T-helper 1 cell treated with Interleukin-12 subunit alpha and Interleukin-12 subunit beta and Interleukin-4 antibody, amounts not matched to agents 30 ng/mL and 1 ng/mL, for 36 hours (primary cell): ENCODE data around the gene SKIL. TPM values are rescaled to one million over a fixed set of nuclear protein-coding genes. Genes with fewer than 3 reads are reported as not detected.

Source experiments
- intact Hi-C: fragments of 100-400 bp; cut with micrococcal nuclease; formaldehyde crosslinking; loops from one replicate; pipeline ENCODE4 v1.15.1; 2024
- total RNA-seq: library from RNA; stranded (reverse); gene quantifications from 2 replicates; pipeline ENCODE4 v1.2.3, GENCODE V29; 2022

SKIL gene
- total RNA-seq, 1 donor from 2014 or later = 30.5 TPM

GRCh38 chr3:170350515-170351413 is 6.8 kb upstream of the SKIL start:
- intact Hi-C loops = loop anchor here (10.0 kb wide), 2 partner anchors 686 to 1104 kb away; partner anchors contain the start of gene MECOM

DNA sequence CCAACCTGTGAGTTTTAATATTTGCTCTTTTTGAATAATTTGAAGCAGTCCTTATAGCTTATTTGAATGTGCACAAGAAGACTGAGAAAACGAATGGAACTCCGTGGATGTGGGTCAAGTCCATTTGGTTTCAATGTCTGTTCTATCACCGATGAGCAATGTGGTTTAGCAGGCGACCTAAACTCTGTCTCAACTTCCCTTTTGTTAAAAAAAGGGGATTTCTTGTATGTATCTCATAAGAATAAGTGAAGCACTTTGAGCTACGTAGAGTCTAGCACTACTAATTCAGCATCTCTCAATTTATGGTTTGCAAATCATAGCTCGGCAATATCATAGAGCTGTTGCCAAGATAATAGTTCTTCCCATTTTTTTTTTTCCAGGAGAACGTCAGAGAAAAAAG is 4.6 kb upstream of the SKIL start:
- intact Hi-C loops = loop anchor here (10.0 kb wide), 2 partner anchors 688 to 1102 kb away; partner anchors contain the start of gene MECOM

DNA sequence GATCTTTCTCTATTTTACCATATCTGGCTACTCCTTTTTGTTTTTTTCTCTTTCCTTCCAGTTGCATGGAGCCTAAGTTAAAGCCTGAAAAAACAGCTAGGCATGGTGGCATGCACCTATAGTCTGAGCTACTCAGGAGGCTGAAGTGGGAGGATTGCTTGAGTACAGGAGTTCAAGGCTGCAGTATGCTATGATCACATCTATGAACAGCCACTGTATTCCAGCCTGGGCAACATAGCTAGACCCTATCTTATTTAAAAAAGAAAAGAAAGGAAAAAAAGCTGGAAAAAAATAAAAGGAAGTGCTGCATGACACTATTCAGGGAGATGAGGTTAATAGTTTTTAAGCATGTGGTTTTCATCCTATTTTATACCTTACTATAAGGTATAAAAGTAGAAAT is 4.0 kb upstream of the SKIL start:
- intact Hi-C loops = loop anchor here (10.0 kb wide), 2 partner anchors 689 to 1101 kb away; partner anchors contain the start of gene MECOM

GRCh38 chr3:170354760-170355159 is 2.8 kb upstream of the SKIL start:
- intact Hi-C loops = loop anchor here (5.0 to 10.0 kb wide), 3 partner anchors 690 to 1213 kb away; partner anchors contain the start of gene MECOM

DNA sequence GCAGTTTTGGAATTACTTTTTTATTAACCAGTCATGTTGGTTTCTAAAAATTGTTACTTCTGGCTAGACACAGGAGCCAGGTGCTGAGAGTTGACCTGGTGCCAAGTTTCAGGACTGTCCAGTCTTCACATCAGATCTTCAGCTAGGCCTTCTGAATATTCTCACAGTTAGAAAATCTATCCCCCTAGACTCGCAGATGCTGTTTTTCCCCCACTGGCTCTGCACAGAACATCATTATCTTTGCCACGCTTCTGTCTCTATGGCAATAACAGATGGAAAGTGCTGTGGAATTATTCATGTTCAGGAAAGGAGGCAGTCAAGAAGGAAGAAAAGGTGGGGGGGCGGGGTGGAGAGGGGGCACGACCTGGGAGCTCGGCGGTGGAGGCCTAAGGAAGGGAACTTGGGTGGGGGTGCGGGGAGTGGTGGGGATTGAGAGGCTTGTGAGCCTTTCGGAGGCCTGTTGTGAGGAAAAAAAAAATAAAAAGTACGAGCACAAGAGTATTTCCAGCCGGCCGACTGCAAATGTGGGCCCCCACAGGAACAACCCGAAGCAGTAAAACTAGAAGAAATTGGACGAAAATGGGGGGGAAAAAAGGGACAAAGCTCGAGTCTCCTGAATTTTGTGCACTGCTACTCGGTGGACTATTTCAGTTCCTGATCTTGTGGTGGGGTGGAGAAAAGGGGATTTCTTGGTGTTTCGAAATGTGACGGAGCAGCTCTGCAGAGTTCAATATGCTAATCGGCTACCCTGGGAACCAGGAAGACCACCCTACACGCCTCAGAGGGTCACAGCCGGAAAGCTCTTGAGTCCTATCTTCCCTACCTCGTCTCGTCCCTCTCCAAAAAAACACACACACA is 1.5 kb upstream of the SKIL start:
- intact Hi-C loops = loop anchor here (2.0 to 10.0 kb wide), 4 partner anchors 591 to 1211 kb away; partner anchors contain the start of genes MECOM and TERC

DNA sequence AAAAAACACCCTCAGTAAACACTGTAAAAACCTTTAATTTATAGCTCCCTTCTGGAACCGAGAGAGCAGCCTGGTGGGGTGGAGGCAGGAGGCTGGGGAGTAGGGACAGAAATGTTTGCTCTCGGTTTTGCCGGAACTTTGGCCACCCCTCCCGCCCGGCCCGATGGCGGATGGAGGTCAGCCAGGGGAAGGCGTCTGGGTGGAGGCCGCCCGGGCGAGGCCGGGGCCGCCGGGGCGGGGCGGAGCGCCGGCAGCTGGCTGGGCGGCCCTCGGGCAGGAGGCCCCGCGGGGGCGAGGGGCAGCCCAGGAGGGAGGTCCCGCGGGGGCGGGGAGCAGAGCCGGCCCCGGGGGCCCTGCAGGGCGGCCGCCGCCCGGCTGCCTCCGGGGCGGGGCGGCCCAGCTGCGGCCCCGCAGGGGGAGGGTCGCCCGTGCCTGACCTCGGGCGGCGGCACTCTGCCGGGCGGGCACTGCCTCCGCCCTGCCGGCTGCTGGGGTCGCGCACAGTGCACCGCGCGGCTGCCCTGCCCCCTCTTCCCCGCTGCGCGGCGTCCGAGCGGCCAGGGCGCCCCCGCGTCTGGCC is 829 bp upstream of the SKIL start:
- intact Hi-C loops = loop anchor here (1.0 to 10.0 kb wide), 15 partner anchors 46 to 1751 kb away; partner anchors contain the start of genes EIF5A2, MECOM, MYNN and PHC3

GRCh38 chr3:170358042-170359010 is 811 bp downstream of the SKIL start:
- intact Hi-C loops = loop anchor here (5.0 to 10.0 kb wide), 3 partner anchors 694 to 1209 kb away; partner anchors contain the start of gene MECOM

GRCh38 chr3:170359178-170359704 is 1.7 kb downstream of the SKIL start:
- intact Hi-C loops = loop anchor here (5.0 to 10.0 kb wide), 3 partner anchors 694 to 1208 kb away; partner anchors contain the start of gene MECOM

GRCh38 chr3:170360466-170360865 is 3.0 kb downstream of the SKIL start:
- intact Hi-C loops = loop anchor here (1.0 kb wide), 1 partner anchor 8 kb away; no protein-coding TSS in a partner anchor

DNA sequence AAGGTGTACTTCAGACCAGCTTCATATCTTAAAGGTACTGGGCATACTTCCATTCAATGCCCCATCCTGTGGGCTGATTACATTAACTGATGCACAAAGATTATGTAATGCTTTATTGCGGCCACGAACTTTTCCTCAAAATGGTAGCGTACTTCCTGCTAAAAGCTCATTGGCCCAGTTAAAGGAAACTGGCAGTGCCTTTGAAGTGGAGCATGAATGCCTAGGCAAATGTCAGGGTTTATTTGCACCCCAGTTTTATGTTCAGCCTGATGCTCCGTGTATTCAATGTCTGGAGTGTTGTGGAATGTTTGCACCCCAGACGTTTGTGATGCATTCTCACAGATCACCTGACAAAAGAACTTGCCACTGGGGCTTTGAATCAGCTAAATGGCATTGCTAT is 3.4 kb downstream of the SKIL start:
- intact Hi-C loops = loop anchor here (1.0 kb wide), 1 partner anchor 7 kb away; no protein-coding TSS in a partner anchor

DNA sequence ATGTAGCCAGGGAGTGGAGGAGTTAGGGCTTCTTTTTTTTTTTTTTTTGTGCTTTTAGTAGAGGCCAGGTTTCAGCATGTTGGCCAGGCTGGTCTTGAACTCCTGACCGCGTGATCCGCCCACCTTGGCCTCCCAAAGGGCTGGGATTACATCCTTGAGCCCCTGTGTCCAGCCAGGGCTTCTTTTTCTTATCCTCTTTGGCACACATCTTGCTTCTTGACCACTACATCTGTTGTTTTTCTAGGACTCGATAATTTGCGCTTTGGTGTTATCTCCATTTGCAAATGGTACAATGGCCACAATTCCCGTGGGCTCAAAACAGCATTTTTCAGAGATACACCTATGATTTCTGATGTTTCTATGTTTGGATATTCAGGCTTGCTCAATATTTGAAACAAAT is 4.2 kb downstream of the SKIL start:
- intact Hi-C loops = no loop called here

DNA sequence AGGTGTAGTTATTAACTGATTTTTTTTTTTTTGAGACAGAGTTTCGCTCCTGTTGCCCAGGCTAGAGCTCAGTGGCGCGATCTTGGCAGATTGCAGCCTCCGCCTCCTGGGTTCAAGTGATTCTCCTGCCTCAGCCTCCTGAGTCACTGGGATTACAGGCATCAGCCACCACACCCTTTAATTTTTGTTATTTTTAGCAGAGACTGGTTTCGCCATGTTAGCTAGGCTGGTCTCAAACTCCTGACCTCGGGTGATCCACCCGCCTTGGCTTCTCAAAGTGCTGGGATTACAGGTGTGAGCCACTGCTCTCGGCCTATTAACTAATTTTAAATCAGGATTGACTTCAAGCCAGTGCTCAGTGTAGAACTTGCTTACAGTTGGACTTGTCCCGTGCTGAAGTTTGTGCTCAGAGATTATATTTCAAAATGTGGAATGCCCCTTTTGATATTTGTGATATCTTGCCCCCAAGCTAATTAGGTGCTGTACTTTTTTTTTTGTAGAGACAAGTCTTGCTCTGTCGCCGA is 6.0 kb downstream of the SKIL start:
- intact Hi-C loops = no loop called here

GRCh38 chr3:170364965-170365364 is 7.5 kb downstream of the SKIL start:
- intact Hi-C loops = no loop called here

- intact Hi-C loops = loop anchor here (1.0 kb wide), 1 partner anchor 7 kb away; no protein-coding TSS in a partner anchor
Measured at GRCh38 chr3:170367797-170368196, 10.3 kb downstream of the SKIL start.

DNA sequence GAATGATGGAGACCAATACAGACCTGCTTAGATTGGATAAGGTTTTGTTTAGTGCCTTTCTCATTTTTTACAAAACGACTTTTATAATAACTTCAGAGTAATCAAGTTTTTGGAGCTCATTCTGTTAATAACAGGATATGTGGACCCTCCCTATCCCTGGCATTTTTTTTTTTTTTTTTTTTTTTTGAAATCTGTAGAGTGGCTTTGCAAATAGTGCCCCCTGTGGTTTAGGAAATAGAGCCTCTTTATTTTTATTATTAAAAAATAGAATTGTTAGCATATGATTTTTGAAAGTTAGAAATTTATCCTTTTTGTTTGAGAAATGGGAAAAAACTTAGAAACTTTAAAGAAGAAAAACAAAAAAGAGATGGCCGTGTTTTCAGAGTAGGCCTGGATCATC is 11.4 kb downstream of the SKIL start:
- intact Hi-C loops = loop anchor here (1.0 kb wide), 2 partner anchors 9 to 180 kb away; no protein-coding TSS in a partner anchor

DNA sequence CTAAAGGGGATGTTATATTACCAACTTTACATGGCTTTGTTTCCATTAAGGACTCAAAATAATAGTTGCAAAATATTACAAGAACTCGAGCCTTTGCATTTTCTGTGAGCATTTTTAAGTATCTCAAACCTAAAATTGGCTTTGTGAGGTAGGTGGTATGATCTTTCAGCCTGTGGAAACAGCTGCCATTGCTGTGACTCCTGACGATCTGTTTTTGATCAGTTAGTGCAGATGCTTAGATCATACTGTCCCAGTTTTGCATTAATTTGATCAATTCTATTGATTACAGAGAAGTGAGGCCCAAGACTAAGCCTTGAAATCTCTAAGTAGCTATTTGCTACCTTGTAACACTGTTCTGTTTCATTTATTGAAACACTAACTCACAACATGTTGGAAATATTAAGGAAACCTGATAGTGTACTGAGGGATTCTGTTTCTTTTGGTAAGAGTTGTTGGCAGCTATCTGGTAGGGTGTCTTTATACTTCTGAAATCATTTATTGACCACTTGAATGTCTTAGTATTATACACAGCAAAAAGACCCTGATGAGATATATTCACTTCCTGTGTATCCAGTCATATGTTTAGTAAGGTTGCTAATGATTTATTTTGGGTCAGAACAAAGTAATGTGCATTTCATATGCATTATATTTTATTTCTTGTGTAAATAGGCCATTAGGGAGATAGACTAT is 14.8 kb downstream of the SKIL start:
- intact Hi-C loops = no loop called here

GRCh38 chr3:170383567-170383966 is 26.1 kb downstream of the SKIL start:
- intact Hi-C loops = no loop called here

GRCh38 chr3:170386468-170386867 is 29.0 kb downstream of the SKIL start:
- intact Hi-C loops = no loop called here
